ENCODE results near the gene MAP3K15. TPM values are rescaled to one million over a fixed set of nuclear protein-coding genes. Genes with fewer than 3 reads are reported as not detected.
"Not testable (repeated sequence)": the region's sequence is repeated elsewhere in the genome, so short reads cannot be mapped to it uniquely, and the experiment has no call there.

The MAP3K15 gene
- polyA plus RNA-seq, 1 of the 3 experiments (the other 2 are of a cell fraction), result 0.07 TPM

- Histone ChIP-seq H3K27ac (ENCODE audit: low read depth in 2 of 2, low read length in 1 of 2) (no peak overlapping the region), H3K4me1 (ENCODE audit: control insufficient read depth in 1 of 2, insufficient read depth in 2 of 2, low read depth in 1 of 2, low read length in 1 of 2) (no peaks in the 10 kb centered on the region), H3K27me3 (ENCODE audit: insufficient read depth) (no peaks in the 10 kb centered on the region; the same call in 1 of the 2 replicates), H3K9me3 (no peaks in the 10 kb centered on the region), H3K36me3 (replicated peaks in 1 of 2; ENCODE audit: control insufficient read depth in 1 of 2, insufficient read depth in 2 of 2, low read length in 1 of 2) (no peaks in the 10 kb centered on the region), H3K9me2 (no peaks in the 10 kb centered on the region), H3K79me2 (ENCODE audit: insufficient read depth) (no peaks in the 10 kb centered on the region), H3K4me3 (ENCODE audit: low read depth in 2 of 2, low read length in 1 of 2) (no peak overlapping the region), H2AFZ (ENCODE audit: low read depth) (no peak overlapping the region), H3F3A (replicated peaks; ENCODE audit: insufficient read depth) (no peaks in the 10 kb centered on the region), H4K20me1 (ENCODE audit: insufficient read depth) (no peaks in the 10 kb centered on the region), H3K4me2 (no peak overlapping the region), H3K9ac (no peak overlapping the region)
- WGBS (ENCODE audit: low lambda C conversion rate), result 58% methylated on average over 4 of the region's 4 CpGs
- TF ChIP-seq MEF2A (IDR thresholded peaks at IDR 0.05; ENCODE audit: borderline replicate concordance, low read depth) (no peak), MXI1 (IDR thresholded peaks at IDR 0.05; ENCODE audit: low read depth, low read length) (no peak), CTCF (IDR thresholded peaks at IDR 0.05) (no peak), TAF1 (IDR thresholded peaks at IDR 0.05; ENCODE audit: borderline replicate concordance, low read depth, low read length) (no peak), RFX5 (IDR thresholded peaks at IDR 0.05; ENCODE audit: low read length) (no peak), GABPA (IDR thresholded peaks at IDR 0.05; ENCODE audit: low read depth) (no peak), POLR2AphosphoS5 (IDR thresholded peaks at IDR 0.05; ENCODE audit: low read depth, low read length) (no peak), TCF12 (IDR thresholded peaks at IDR 0.05) (no peak), IRF3 (IDR thresholded peaks at IDR 0.05; ENCODE audit: low read depth, low read length) (no peak), EZH2phosphoT487 (IDR thresholded peaks at IDR 0.05; ENCODE audit: borderline replicate concordance, low read depth) (no peak), FOXM1 (IDR thresholded peaks at IDR 0.05; ENCODE audit: low read depth) (no peak), NRF1 (IDR thresholded peaks at IDR 0.05; ENCODE audit: low read depth, low read length) (no peak)
- POLR2A ChIA-PET, result no interaction called here
- CTCF ChIA-PET, result no interaction called here
- no peak for DNase-seq
Measured at GRCh38 chrX:19446397-19446796, 68.9 kb downstream of the MAP3K15 start.

GRCh38 chrX:19445772-19446171 is 69.5 kb downstream of the MAP3K15 start:
- CTCF ChIA-PET; H2AFZ ChIP-seq (ENCODE audit: low read depth); H3F3A ChIP-seq (replicated peaks; ENCODE audit: insufficient read depth); H3K4me2 ChIP-seq; H3K27me3 ChIP-seq (ENCODE audit: insufficient read depth); POLR2A ChIA-PET; H3K4me1 ChIP-seq (ENCODE audit: control insufficient read depth in 1 of 2, insufficient read depth in 2 of 2, low read depth in 1 of 2, low read length in 1 of 2); H3K4me3 ChIP-seq (ENCODE audit: low read depth in 2 of 2, low read length in 1 of 2); H3K36me3 ChIP-seq (replicated peaks in 1 of 2; ENCODE audit: control insufficient read depth in 1 of 2, insufficient read depth in 2 of 2, low read length in 1 of 2); H3K9me3 ChIP-seq; H3K79me2 ChIP-seq (ENCODE audit: insufficient read depth); H4K20me1 ChIP-seq (ENCODE audit: insufficient read depth); DNase-seq; H3K27ac ChIP-seq (ENCODE audit: low read depth in 2 of 2, low read length in 1 of 2); H3K9me2 ChIP-seq; H3K9ac ChIP-seq: not testable (repeated sequence)
- WGBS (ENCODE audit: low lambda C conversion rate), result 51% methylated on average over 10 of the region's 10 CpGs
